Fibroblast of villous mesenchyme (primary cell): ENCODE results near the gene LRRC32. TPM values are rescaled to one million over a fixed set of nuclear protein-coding genes. Genes with fewer than 3 reads are reported as not detected.

ENCODE experiments used
- DNase-seq: peaks from one replicate; pipeline ENCODE4 v3.0.0-alpha.2; 2010; ENCODE audit warnings: low read depth
- H3K4me3 ChIP-seq: 2 replicates; pipeline ENCODE4 v1.5.1; 2011; ENCODE audit warnings: low read depth, mild to moderate bottlenecking, low read length
- total RNA-seq: library from RNA; depleted of rRNA; stranded (reverse); fragments of >200 nt; gene quantifications from 2 replicates; pipeline ENCODE4 v1.2.3, GENCODE V29; 2012
- TF ChIP-seq, protein P1 (sequence below): IDR thresholded peaks from 2 replicates; pipeline ENCODE4 v1.5.1; 2012; ENCODE audit warnings: low read depth, mild to moderate bottlenecking, low read length; ENCODE audit not compliant: insufficient read depth

Gene LRRC32
- total RNA-seq, 1 donor: 12.1 TPM

DNA sequence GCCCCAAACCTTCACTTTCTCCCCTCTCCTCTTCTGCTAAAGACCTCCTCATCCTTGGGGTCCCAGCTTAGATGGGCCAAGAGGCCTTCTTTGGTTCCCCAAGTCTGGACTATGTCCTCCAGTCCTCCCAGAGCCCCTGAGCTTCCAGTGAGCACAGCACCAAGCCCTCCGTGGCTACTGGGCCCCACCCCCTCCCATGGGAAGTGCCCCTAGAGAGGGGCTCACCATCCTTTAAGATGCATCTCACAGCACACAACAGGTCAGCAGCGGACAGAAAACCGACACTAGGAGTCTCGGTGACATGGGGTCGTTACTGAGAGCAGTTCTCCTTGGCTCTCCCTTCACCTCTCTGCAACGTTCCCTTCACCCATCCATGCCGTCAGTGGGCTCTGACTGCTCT lies 2.7 kb downstream of the LRRC32 start:
- TF ChIP-seq, protein P1, sequence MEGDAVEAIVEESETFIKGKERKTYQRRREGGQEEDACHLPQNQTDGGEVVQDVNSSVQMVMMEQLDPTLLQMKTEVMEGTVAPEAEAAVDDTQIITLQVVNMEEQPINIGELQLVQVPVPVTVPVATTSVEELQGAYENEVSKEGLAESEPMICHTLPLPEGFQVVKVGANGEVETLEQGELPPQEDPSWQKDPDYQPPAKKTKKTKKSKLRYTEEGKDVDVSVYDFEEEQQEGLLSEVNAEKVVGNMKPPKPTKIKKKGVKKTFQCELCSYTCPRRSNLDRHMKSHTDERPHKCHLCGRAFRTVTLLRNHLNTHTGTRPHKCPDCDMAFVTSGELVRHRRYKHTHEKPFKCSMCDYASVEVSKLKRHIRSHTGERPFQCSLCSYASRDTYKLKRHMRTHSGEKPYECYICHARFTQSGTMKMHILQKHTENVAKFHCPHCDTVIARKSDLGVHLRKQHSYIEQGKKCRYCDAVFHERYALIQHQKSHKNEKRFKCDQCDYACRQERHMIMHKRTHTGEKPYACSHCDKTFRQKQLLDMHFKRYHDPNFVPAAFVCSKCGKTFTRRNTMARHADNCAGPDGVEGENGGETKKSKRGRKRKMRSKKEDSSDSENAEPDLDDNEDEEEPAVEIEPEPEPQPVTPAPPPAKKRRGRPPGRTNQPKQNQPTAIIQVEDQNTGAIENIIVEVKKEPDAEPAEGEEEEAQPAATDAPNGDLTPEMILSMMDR: no peak
- H3K4me3 ChIP-seq: peak overlapping the region; percentile 69
- DNase-seq: no peak

- peak overlapping the region; percentile 69 for H3K4me3 ChIP-seq
- TF ChIP-seq, protein P1: no peak
- DNase-seq: no peak
Measured at GRCh38 chr11:76667271-76667818, 3.2 kb downstream of the LRRC32 start.

DNA sequence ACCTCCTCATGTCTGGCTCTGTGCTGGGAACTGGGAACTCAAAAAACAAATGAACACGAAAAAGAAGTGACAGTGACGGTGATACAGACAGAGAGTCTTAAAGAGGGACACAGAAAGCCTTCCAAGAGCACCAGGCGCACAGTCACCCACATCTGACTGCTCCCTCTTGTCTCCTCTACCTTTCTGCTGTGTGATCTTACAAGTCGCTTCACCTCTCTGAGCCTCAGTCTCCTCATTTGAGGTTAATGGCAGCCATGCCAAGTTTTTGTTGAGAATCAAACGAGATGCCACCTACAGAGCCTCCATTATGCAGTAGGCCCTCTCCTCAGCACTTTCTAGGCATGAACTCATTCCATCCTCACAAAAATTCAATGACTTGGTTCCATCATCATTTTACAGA lies 3.7 kb downstream of the LRRC32 start:
- TF ChIP-seq, protein P1: no peak
- no peak overlapping the region for H3K4me3 ChIP-seq
- DNase-seq: no peak

- H3K4me3 ChIP-seq: no peak overlapping the region
- TF ChIP-seq, protein P1: no peak
- DNase-seq: peak; percentile 48
Measured at GRCh38 chr11:76666408-76666807, 4.1 kb downstream of the LRRC32 start.

- no peak for DNase-seq
- TF ChIP-seq, protein P1: no peak
- H3K4me3 ChIP-seq: no peak overlapping the region
Measured at GRCh38 chr11:76665921-76666351, 4.6 kb downstream of the LRRC32 start.

- DNase-seq: no peak
- H3K4me3 ChIP-seq: no peak overlapping the region
- TF ChIP-seq, protein P1: no peak
Measured at GRCh38 chr11:76665172-76665571, 5.4 kb downstream of the LRRC32 start.

DNA sequence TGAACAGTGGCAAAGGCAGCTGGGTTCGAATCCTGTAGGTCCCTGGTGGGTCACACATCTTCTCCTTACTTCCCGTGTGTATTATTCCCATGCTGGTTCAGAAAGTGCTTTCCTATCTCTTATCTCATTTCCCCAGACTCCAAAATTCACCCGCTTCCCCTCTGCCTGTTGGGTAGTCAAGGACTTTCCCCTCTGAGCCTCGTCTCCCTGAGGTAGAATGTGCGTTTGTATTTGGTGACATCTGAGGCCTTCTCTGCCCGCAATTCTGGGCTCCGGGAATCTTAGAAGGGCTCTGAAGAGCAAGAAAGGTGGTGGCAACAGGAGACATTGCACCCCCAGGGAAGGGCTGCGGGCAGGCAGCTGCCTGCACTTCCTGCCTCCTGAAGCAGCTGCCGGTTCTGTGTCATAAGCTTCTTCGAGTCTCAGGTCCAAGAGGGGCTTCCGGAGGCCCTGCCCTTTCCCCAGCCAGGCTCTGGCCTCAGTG lies 5.9 kb downstream of the LRRC32 start:
- H3K4me3 ChIP-seq: no peak overlapping the region
- no peak for DNase-seq
- TF ChIP-seq, protein P1: no peak
